Activated CD8-positive, alpha-beta memory T cell treated with anti-CD3 and anti-CD28 coated beads for 36 hours (primary cell): ENCODE measurements around the gene HNRNPM. TPM values are rescaled to one million over a fixed set of nuclear protein-coding genes. Genes with fewer than 3 reads are reported as not detected.

ENCODE experiments used
- CTCF ChIA-PET: fragments of 350-600 bp; sonication (Branson Sonifier 250); formaldehyde crosslinking; loops from one replicate; lab custom pipeline; 2021; ENCODE audit warnings: antibody characterized with exemption; lab: Charles Lee
- POLR2A ChIA-PET: fragments of 350-600 bp; sonication (Branson Sonifier 250); formaldehyde crosslinking; loops from one replicate; lab custom pipeline; 2021; ENCODE audit warnings: antibody characterized with exemption; lab: Charles Lee
- total RNA-seq, 2 experiments: library from RNA; stranded (reverse); gene quantifications; one replicate each; pipeline ENCODE4 v1.2.3, GENCODE V29; 2021

The HNRNPM gene
- total RNA-seq, 2 experiments from 2014 or later, result 330 to 334 TPM

DNA sequence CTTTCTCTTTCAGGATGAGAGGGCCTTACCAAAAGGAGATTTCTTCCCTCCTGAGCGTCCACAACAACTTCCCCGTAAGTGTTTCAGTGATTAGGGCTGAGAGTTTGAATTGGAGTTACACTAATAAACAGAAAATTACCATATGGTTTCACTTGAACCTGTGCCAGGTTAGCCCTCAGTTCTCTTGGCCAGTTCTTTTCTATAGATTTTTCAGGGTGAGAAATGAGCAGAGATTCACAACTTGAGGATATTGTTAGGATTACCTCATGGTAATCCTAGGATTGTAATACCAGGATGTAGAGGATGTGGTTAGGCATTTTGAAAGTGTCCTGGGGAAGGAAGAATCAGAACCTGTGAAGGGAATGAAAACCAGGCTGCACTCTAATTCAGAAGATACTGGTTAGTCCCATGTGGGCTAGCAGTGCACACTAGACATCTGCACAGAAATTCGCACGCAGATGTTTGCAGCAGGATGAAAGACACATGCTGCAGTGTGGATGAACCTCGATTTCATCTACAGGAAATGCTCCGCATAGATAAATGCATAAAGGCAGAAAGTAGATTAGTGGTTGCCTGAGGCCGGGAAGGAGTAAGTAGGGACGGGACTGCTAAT is 24.1 kb downstream of the HNRNPM start:
- ChIA-PET CTCF (interaction anchor here (0.6 to 0.9 kb wide), 2 partner anchors 41 to 112 kb away, joined by 3 to 5 read pairs; no protein-coding TSS in a partner anchor), POLR2A (no interaction called here)

DNA sequence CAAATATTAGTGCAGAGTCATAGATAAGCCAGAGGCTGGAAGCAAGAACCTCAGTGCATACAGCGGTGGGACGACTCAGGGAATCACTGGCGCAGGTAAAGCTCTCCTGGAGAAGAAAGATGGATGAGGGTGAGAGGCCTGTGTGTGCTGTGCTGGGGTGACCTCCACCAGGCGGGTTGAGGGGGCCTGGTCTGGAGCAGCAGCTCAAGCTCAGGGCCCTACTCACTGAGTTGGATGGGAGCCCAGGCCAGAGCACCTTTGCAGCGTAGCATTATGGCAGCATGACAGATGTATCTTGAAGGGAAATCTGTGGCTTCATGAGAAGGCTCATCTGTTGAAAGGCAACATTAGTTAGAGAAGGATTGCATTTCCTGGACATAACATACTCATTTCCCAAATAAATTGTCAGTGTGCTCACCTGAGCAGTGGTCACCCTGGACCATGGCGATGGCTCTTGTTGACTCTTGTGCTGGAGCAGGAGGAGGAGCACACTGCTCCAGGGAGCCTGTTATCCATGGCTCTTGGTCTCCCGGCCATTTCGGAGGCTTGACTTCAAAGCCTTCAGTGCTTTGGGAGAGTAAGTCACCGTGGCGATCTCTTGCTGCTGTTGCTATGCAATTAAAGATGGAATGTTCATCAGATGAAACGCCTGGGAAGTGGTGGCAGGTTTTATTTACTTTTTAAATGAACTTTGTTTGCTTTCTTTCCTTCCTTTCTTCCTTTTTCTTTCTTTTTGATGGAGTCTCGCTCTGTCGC is 25.0 kb downstream of the HNRNPM start:
- CTCF ChIA-PET, result interaction anchor here (0.5 to 0.9 kb wide), 3 partner anchors 40 to 942 kb away, joined by 3 to 5 read pairs (median 3); no protein-coding TSS in a partner anchor
- POLR2A ChIA-PET, result no interaction called here

- POLR2A ChIA-PET, result no interaction called here
- CTCF ChIA-PET, result interaction anchor here (1.1 to 1.5 kb wide), 2 partner anchors 28 to 95 kb away, joined by 3 read pairs; no protein-coding TSS in a partner anchor
These were observed 29.1 kb downstream of the HNRNPM start for GRCh38 chr19:8473648-8474476.

GRCh38 chr19:8475005-8475404 is 30.2 kb downstream of the HNRNPM start:
- CTCF ChIA-PET, result interaction anchor here (0.6 to 0.7 kb wide), 2 partner anchors 11 to 211 kb away, joined by 5 read pairs; no protein-coding TSS in a partner anchor
- POLR2A ChIA-PET, result no interaction called here

GRCh38 chr19:8476524-8476923 is 31.7 kb downstream of the HNRNPM start:
- ChIA-PET CTCF (no interaction called here), POLR2A (no interaction called here)

- POLR2A ChIA-PET, result no interaction called here
- CTCF ChIA-PET, result no interaction called here
These were observed 33.1 kb downstream of the HNRNPM start for GRCh38 chr19:8477889-8478288.

DNA sequence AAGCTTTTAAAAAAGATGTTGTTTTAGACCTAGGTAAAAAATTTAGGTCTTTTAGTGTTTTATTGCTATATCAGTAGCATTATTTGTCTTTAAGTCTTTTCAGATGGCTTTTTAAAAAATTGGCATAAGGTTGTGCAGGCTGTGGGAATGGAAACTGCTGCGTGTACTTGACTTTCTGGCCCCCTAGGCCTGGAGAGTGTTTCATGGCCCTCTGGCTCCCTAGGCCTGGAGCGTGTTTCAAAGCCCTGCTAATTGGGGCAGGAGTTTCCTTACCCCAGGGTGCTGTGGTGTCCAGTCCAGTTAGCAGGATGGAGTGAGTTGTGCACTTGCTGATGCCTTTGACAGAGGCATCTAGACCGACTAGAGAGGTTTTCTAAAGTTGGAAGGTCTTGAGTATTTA is 33.8 kb downstream of the HNRNPM start:
- POLR2A ChIA-PET, result interaction anchor here (1.1 kb wide), 1 partner anchor 35 kb away, joined by 5 read pairs; no protein-coding TSS in a partner anchor
- CTCF ChIA-PET, result no interaction called here

GRCh38 chr19:8481201-8481600 is 36.4 kb downstream of the HNRNPM start:
- ChIA-PET CTCF (interaction anchor here (0.6 to 0.9 kb wide), 2 partner anchors 24 to 29 kb away, joined by 3 to 4 read pairs; no protein-coding TSS in a partner anchor), POLR2A (interaction anchor here (0.5 kb wide), 1 partner anchor 109 kb away, joined by 3 read pairs; no protein-coding TSS in a partner anchor)

- ChIA-PET CTCF (interaction anchor here (0.6 to 1.4 kb wide), 4 partner anchors 24 to 227 kb away, joined by 3 to 4 read pairs (median 3); no protein-coding TSS in a partner anchor), POLR2A (interaction anchor here (0.5 kb wide), 1 partner anchor 109 kb away, joined by 3 read pairs; no protein-coding TSS in a partner anchor)
These were observed 36.8 kb downstream of the HNRNPM start for GRCh38 chr19:8481616-8482015.

DNA sequence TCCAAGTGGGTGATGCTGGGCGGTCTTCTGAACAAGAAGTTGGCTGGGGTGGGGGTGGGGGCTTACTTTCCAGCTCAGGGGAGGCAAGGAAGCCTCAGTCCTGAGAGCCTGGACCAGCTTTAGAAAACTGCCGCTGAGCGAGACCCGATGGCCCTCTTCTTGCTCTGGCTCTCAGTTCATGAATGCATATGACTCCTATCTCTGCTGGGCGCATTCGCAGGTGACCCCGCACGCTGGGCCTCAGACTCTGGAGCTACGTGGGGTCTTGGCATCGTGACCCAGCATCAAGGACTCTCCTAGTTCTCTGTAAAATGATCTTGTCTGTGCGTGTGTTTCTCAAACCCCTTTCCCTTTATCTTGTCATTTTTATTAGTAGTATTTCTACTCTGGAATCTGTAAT is 37.9 kb downstream of the HNRNPM start:
- POLR2A ChIA-PET, result no interaction called here
- CTCF ChIA-PET, result interaction anchor here (1.4 kb wide), 1 partner anchor 99 kb away, joined by 3 read pairs; no protein-coding TSS in a partner anchor

- CTCF ChIA-PET, result no interaction called here
- POLR2A ChIA-PET, result interaction anchor here (0.5 kb wide), 1 partner anchor 27 kb away, joined by 4 read pairs; no protein-coding TSS in a partner anchor
These were observed 38.4 kb downstream of the HNRNPM start for GRCh38 chr19:8483165-8483564.

- ChIA-PET POLR2A (no interaction called here), CTCF (no interaction called here)
These were observed 39.6 kb downstream of the HNRNPM start for GRCh38 chr19:8484331-8484894.

DNA sequence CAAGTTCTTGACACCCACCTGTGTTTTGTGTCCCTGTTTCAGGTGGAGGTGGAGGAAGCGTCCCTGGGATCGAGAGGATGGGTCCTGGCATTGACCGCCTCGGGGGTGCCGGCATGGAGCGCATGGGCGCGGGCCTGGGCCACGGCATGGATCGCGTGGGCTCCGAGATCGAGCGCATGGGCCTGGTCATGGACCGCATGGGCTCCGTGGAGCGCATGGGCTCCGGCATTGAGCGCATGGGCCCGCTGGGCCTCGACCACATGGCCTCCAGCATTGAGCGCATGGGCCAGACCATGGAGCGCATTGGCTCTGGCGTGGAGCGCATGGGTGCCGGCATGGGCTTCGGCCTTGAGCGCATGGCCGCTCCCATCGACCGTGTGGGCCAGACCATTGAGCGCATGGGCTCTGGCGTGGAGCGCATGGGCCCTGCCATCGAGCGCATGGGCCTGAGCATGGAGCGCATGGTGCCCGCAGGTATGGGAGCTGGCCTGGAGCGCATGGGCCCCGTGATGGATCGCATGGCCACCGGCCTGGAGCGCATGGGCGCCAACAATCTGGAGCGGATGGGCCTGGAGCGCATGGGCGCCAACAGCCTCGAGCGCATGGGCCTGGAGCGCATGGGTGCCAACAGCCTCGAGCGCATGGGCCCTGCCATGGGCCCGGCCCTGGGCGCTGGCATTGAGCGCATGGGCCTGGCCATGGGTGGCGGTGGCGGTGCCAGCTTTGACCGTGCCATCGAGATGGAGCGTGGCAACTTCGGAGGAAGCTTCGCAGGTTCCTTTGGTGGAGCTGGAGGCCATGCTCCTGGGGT is 41.0 kb downstream of the HNRNPM start:
- ChIA-PET CTCF (interaction anchor here (0.7 to 2.4 kb wide), 2 partner anchors 10 to 95 kb away, joined by 5 to 17 read pairs; no protein-coding TSS in a partner anchor), POLR2A (interaction anchor here (0.5 kb wide), 1 partner anchor 10 kb away, joined by 3 read pairs; no protein-coding TSS in a partner anchor)

DNA sequence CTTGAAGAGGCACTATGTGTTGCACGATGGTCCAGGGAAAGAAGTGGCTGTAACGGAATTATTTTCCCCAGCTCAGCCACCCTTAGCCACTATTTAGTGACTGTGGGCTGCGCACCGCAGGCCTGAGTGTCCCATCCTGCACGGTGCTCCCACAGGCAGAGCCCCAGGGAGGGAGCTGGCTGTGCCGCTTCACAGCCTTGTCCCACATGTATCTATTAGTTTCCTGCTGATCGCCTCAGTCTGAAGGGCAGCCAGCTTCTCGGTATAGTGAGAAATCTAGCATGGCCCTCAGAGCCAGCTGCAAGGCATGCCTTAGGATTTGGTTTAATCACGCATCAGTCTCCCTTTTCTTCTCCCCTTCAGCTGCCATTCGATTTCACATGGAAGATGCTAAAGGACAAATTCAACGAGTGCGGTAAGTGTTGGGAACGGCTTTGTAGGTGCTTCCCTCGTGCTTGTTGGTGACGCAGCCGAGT is 41.9 kb downstream of the HNRNPM start:
- ChIA-PET CTCF (interaction anchor here (0.5 to 2.4 kb wide), 10 partner anchors 9 to 133 kb away, joined by 3 to 17 read pairs (median 4); partner anchors contain the start of gene ZNF414), POLR2A (interaction anchor here (0.5 to 1.7 kb wide), 3 partner anchors 11 to 79 kb away, joined by 3 to 11 read pairs (median 3); partner anchors contain the start of gene ZNF414)

GRCh38 chr19:8487137-8487851 is 42.5 kb downstream of the HNRNPM start:
- POLR2A ChIA-PET, result interaction anchor here (0.5 to 1.7 kb wide), 3 partner anchors 8 to 78 kb away, joined by 3 to 11 read pairs (median 3); partner anchors contain the start of gene ZNF414
- CTCF ChIA-PET, result interaction anchor here (0.6 to 2.4 kb wide), 7 partner anchors 9 to 134 kb away, joined by 3 to 17 read pairs (median 4); partner anchors contain the start of gene ZNF414

DNA sequence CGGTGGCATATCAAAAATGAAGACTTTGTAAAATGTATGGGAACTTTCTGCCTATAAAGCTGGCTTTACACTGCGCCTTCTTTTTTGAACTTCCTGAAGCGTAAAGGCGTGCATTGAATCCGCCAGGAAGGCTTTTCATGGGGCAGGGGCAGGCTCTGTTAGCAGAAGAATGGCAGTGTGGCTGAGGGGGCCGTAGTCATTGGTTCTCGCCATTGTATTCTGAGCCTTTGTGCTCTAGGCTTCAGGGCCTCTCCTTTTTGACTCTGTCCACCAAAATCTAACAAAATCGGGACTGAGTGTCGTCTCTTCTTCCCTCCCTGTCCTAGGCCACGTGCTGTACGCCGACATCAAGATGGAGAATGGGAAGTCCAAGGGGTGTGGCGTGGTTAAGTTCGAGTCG is 43.6 kb downstream of the HNRNPM start:
- POLR2A ChIA-PET, result no interaction called here
- CTCF ChIA-PET, result interaction anchor here (2.4 kb wide), 1 partner anchor 92 kb away, joined by 17 read pairs; no protein-coding TSS in a partner anchor
